ENCODE data around the gene SECISBP2L. TPM values are rescaled to one million over a fixed set of nuclear protein-coding genes. Genes with fewer than 3 reads are reported as not detected.

The SECISBP2L gene
- polyA plus RNA-seq, 1 donor (not counting 4 experiments of a cell fraction or from before 2014, with no cell fraction given): 15.4 TPM

- no peak overlapping the region for H3K27ac ChIP-seq (ENCODE audit: control insufficient read depth, insufficient read depth, low read length)
- H3K4me2 ChIP-seq (ENCODE audit: control insufficient read depth, extremely low read depth, insufficient read depth, low read depth, low read length): no peak overlapping the region
- no peak overlapping the region for H3K4me3 ChIP-seq (ENCODE audit: control insufficient read depth in 2 of 3, extremely low read depth in 1 of 3, insufficient read depth in 2 of 3, low read depth in 1 of 3, low read length in 3 of 3)
- DNase-seq (ENCODE audit: low read depth, low spot score) (no peak), FAIRE-seq (no peak)
- no peaks in the 10 kb centered on the region for H3K36me3 ChIP-seq (ENCODE audit: control insufficient read depth in 2 of 2, extremely low read depth in 1 of 2, insufficient read depth in 2 of 2, low read length in 2 of 2)
- dilution Hi-C loops (cut with MboI; ENCODE audit: extremely low pct_ligation_motif_present, low sequenced_read_pairs): no loop called here
- H3K9me3 ChIP-seq (ENCODE audit: control insufficient read depth, low read depth, low read length): no peaks in the 10 kb centered on the region
- TF ChIP-seq EZH2 (IDR thresholded peaks at IDR 0.05; ENCODE audit: low read length) (no peak), CTCF (optimal IDR thresholded peaks at IDR 0.05 in 1 of 3, IDR thresholded peaks at IDR 0.05 in 1 of 3, conservative IDR thresholded peaks at IDR 0.05 in 1 of 3; ENCODE audit: extremely low read depth in 1 of 3, insufficient read depth in 2 of 3, low read length in 3 of 3) (no peak)
- H3K9ac ChIP-seq (ENCODE audit: control insufficient read depth, extremely low read depth, insufficient read depth, low read length): no peak overlapping the region
- no peaks in the 10 kb centered on the region for H3K9me1 ChIP-seq (ENCODE audit: control insufficient read depth, extremely low read depth, insufficient read depth, low read length)
- H3K79me2 ChIP-seq (ENCODE audit: control insufficient read depth, insufficient read depth, low read length): no peaks in the 10 kb centered on the region
- H3K4me1 ChIP-seq (ENCODE audit: control insufficient read depth, extremely low read depth, insufficient read depth, low read length): no peaks in the 10 kb centered on the region
- no peak overlapping the region for H2AFZ ChIP-seq (ENCODE audit: control insufficient read depth, low read length)
- H3K27me3 ChIP-seq (ENCODE audit: control insufficient read depth, extremely low read depth, insufficient read depth, low read length): no peaks in the 10 kb centered on the region
- no peaks in the 10 kb centered on the region for H4K20me1 ChIP-seq (ENCODE audit: control insufficient read depth, extremely low read depth, insufficient read depth, low read length)
Observed at GRCh38 chr15:48984021-48984710, 62.1 kb downstream of the SECISBP2L start.

DNA sequence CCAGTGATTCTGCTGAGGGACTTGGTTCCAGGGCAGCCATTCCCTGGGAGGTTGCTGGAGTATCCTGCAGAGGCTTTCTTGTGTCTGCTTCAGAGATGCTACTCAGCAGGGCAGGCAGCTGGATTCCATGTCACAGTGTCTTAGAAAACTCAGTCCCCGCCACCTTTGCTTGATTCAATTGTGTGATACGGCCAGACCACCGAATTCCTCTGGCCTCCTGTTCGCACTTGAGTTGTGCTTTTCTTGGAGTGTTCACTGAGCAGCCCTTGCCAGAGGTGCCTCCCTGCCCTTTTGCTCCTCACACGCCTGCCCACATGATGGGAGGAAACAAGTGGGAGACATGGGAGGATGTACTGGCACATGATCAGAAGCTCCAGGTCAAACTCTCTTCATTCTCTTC, 62.9 kb downstream of the SECISBP2L start:
- no peak overlapping the region for H3K9ac ChIP-seq (ENCODE audit: control insufficient read depth, extremely low read depth, insufficient read depth, low read length)
- no peak overlapping the region for H2AFZ ChIP-seq (ENCODE audit: control insufficient read depth, low read length)
- H3K36me3 ChIP-seq (ENCODE audit: control insufficient read depth in 2 of 2, extremely low read depth in 1 of 2, insufficient read depth in 2 of 2, low read length in 2 of 2): no peaks in the 10 kb centered on the region
- H3K4me1 ChIP-seq (ENCODE audit: control insufficient read depth, extremely low read depth, insufficient read depth, low read length): no peaks in the 10 kb centered on the region
- H3K4me2 ChIP-seq (ENCODE audit: control insufficient read depth, extremely low read depth, insufficient read depth, low read depth, low read length): no peak overlapping the region
- DNase-seq (ENCODE audit: low read depth, low spot score): no peak
- H3K27me3 ChIP-seq (ENCODE audit: control insufficient read depth, extremely low read depth, insufficient read depth, low read length): no peaks in the 10 kb centered on the region
- no peaks in the 10 kb centered on the region for H3K9me1 ChIP-seq (ENCODE audit: control insufficient read depth, extremely low read depth, insufficient read depth, low read length)
- no peak overlapping the region for H3K27ac ChIP-seq (ENCODE audit: control insufficient read depth, insufficient read depth, low read length)
- no peak overlapping the region for H3K4me3 ChIP-seq (ENCODE audit: control insufficient read depth in 2 of 3, extremely low read depth in 1 of 3, insufficient read depth in 2 of 3, low read depth in 1 of 3, low read length in 3 of 3)
- dilution Hi-C loops (cut with MboI; ENCODE audit: extremely low pct_ligation_motif_present, low sequenced_read_pairs): no loop called here
- no peaks in the 10 kb centered on the region for H3K79me2 ChIP-seq (ENCODE audit: control insufficient read depth, insufficient read depth, low read length)
- no peaks in the 10 kb centered on the region for H3K9me3 ChIP-seq (ENCODE audit: control insufficient read depth, low read depth, low read length)
- TF ChIP-seq EZH2 (IDR thresholded peaks at IDR 0.05; ENCODE audit: low read length): no peak
- no peak for FAIRE-seq
- no peaks in the 10 kb centered on the region for H4K20me1 ChIP-seq (ENCODE audit: control insufficient read depth, extremely low read depth, insufficient read depth, low read length)

GRCh38 chr15:48981941-48982340, 64.3 kb downstream of the SECISBP2L start:
- TF ChIP-seq EZH2 (IDR thresholded peaks at IDR 0.05; ENCODE audit: low read length) (no peak), CTCF (optimal IDR thresholded peaks at IDR 0.05 in 1 of 3, IDR thresholded peaks at IDR 0.05 in 1 of 3, conservative IDR thresholded peaks at IDR 0.05 in 1 of 3; ENCODE audit: extremely low read depth in 1 of 3, insufficient read depth in 2 of 3, low read length in 3 of 3) (no peak)
- Histone ChIP-seq H3K79me2 (ENCODE audit: control insufficient read depth, insufficient read depth, low read length) (no peaks in the 10 kb centered on the region), H2AFZ (ENCODE audit: control insufficient read depth, low read length) (no peak overlapping the region), H3K27ac (ENCODE audit: control insufficient read depth, insufficient read depth, low read length) (no peak overlapping the region), H3K27me3 (ENCODE audit: control insufficient read depth, extremely low read depth, insufficient read depth, low read length) (no peaks in the 10 kb centered on the region), H4K20me1 (ENCODE audit: control insufficient read depth, extremely low read depth, insufficient read depth, low read length) (no peaks in the 10 kb centered on the region), H3K9me3 (ENCODE audit: control insufficient read depth, low read depth, low read length) (no peaks in the 10 kb centered on the region), H3K9me1 (ENCODE audit: control insufficient read depth, extremely low read depth, insufficient read depth, low read length) (no peaks in the 10 kb centered on the region), H3K9ac (ENCODE audit: control insufficient read depth, extremely low read depth, insufficient read depth, low read length) (no peak overlapping the region), H3K4me1 (ENCODE audit: control insufficient read depth, extremely low read depth, insufficient read depth, low read length) (no peaks in the 10 kb centered on the region), H3K4me2 (ENCODE audit: control insufficient read depth, extremely low read depth, insufficient read depth, low read depth, low read length) (no peak overlapping the region), H3K36me3 (ENCODE audit: control insufficient read depth in 2 of 2, extremely low read depth in 1 of 2, insufficient read depth in 2 of 2, low read length in 2 of 2) (no peaks in the 10 kb centered on the region), H3K4me3 (ENCODE audit: control insufficient read depth in 2 of 3, extremely low read depth in 1 of 3, insufficient read depth in 2 of 3, low read depth in 1 of 3, low read length in 3 of 3) (no peak overlapping the region)
- FAIRE-seq (no peak), DNase-seq (ENCODE audit: low read depth, low spot score) (no peak)
- dilution Hi-C loops (cut with MboI; ENCODE audit: extremely low pct_ligation_motif_present, low sequenced_read_pairs): no loop called here

Data from keratinocyte (primary cell).